Mammary epithelial cell (primary cell): Measurements from ENCODE around the gene PAX2.

Experiments
- CTCF ChIP-seq, 2 donors: IDR thresholded peaks in 1 of 2; conservative IDR thresholded peaks in 1 of 2; 2 replicates each; pipeline ENCODE4 v1.5.1; 2011 to 2012; ENCODE audit warnings: inconsistent platforms in 2 of 2, low read length in 2 of 2, mild to moderate bottlenecking in 2 of 2, control low read depth in 1 of 2, low read depth in 1 of 2; ENCODE audit not compliant: insufficient read depth in 1 of 2; ENCODE audit errors: extremely low read depth in 1 of 2
- EZH2 ChIP-seq: IDR thresholded peaks from 2 replicates; pipeline ENCODE4 v1.6.1; 2012; ENCODE audit warnings: low read length, inconsistent platforms, borderline replicate concordance

DNA sequence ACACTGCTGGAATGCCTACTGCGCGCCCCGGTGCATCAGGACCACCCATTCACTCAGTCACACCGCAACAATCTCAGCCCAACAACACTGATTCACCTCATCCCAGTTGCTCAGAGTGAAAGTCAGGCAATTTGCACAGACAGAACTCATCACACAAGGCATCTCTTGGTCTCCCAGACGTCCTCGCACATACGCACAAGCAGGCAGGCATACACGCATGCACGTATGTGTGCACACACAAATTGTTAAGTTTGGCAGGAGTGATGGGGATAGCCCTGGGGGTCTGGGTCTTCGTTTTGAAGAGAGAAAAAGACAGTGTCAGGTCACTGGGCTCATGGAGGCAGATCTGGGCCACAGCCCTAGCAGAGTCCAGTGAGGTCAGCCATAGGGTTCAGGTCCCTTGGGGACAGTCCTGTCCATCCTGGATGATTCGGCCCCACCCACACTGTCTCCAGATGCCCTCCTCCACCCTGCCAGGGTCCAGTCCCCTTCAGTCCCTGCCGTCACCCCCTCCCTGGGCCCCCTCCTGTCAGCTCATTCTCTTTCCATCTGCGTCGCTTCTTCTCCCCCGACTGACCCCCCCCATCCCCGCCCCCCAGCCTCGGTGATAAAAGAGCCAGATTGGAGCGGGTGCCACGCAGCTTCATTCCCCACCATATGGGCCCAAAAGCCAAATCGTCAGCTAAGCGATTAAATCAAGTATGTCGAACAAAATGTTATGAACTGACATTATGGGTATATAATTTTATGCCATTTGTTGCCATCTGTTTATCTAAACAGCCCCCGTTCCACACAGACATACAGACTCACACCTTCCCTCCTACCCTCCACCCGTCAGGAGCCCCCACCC, 118.9 kb downstream of the PAX2 start:
- TF ChIP-seq CTCF (conservative IDR thresholded peaks at IDR 0.05 in 1 of 2, IDR thresholded peaks at IDR 0.05 in 1 of 2; ENCODE audit: extremely low read depth in 1 of 2, insufficient read depth in 1 of 2, low read depth in 1 of 2, low read length in 2 of 2): no peak
- no peak for TF ChIP-seq EZH2
